HG03520 (cell line): ENCODE results near the gene CNTNAP3B.
"Not testable (repeated sequence)": the region's sequence is repeated elsewhere in the genome, so short reads cannot be mapped to it uniquely, and the experiment has no call there.

Source experiments
- ATAC-seq: cut with Tn5 transposase; IDR thresholded peaks from one replicate; pipeline ENCODE4 v1.9.1; 2021; ENCODE audit warnings: mild to moderate bottlenecking, moderate library complexity; ENCODE audit not compliant: unreplicated experiment

CNTNAP3B gene

GRCh38 chr9:42129073-42129729 lies at the start of gene CNTNAP3B:
Gene CNTNAP3B (minus strand): TSS chr9:42129426. CDS start chr9:42129094, 332 bp downstream.
- ATAC-seq = not testable (repeated sequence)

DNA sequence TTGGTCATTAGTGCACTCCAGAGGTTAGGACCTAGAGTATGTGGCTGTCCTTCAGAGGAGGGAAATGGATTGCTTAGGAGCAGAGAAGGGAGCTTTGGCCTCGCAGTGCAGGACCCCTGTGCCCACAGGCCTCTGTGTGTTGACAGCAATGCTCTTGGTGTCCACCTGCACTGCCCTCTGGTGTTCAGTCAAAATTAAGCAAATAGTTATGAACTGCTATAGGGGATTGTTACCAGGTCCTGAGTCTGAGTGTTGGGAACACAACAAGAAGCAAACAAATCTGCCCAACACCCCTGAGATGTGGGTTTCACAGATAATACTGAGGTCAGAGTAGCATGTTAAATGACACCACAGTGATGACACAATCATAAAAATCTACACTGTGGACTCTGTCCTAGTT lies 31.1 kb upstream of the CNTNAP3B start:
- not testable (repeated sequence) for ATAC-seq

DNA sequence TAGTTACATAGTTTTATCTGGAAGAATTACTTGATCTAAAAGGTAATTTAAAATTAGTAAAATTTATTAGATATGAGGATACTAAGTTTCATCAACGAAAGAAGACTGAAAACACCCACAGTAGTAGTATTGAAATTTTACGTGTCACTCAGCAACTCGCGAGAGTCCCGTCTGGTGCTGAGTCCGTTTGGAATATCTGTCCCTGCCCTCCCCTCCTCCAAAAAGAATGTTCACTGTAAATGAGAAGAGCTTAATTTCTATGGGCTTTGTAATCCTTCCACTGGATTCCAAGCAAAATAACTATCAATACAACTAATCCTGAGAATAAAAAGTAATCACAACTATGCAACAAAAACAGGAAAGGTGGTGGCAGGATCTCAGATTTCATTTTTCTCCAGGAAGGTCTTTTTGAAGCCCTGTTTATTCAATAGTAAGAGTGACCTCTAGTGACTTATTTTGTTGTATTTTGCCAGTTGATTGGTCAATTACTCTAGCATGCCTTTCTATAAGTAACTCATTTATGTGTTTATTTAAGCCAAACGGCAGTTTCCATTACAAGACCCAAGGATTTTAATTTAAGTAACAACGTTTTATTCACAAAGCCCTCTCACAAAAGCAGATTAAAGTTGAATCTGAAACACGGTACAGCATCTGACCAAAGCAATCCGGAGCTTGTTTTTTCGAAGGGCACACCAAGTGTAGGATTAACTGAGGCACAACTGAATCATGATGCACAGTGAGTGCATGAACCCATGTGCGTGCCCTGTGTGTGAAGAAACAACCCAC lies 2.0 kb downstream of the CNTNAP3B start:
- ATAC-seq = not testable (repeated sequence)

DNA sequence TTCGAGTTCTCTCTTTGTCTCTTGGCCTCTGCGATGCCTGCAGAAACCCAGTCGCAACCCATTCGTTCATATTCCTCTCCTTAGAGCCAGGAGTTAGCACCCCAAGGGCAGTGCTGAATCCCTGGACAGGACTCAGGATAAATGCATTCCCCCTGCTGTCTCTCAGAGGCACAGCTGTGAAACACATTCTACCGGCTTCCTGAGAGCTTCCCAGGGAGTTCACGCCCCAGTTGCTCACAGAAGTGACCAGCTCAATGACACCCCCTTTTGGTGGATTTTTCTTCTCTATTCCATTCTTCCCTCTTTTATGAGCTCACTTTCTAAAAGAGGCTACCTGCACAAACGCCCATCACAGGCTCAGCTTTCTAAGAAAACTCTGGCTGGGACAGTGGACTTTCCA lies 8.2 kb downstream of the CNTNAP3B start:
- not testable (repeated sequence) for ATAC-seq

GRCh38 chr9:42095929-42096328 lies 33.3 kb downstream of the CNTNAP3B start:
- not testable (repeated sequence) for ATAC-seq

DNA sequence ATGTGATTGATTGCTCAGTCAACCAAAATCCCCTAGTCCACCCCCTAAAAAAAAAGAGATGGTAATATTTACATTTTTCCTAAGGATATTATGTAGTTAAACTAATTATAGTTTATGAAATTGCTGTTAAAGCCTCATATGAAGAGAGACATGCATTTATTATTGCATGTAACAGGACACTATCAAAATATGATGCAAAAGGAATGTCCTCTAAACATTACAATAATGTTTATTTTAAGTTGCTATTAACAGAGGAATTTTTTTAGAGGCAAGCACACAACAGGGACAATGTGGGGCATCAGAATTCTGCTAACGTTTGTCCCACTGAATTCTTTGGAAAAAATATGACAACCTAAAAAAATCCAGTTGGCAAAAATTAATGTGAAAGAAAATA lies 44.7 kb downstream of the CNTNAP3B start:
- not testable (repeated sequence) for ATAC-seq

DNA sequence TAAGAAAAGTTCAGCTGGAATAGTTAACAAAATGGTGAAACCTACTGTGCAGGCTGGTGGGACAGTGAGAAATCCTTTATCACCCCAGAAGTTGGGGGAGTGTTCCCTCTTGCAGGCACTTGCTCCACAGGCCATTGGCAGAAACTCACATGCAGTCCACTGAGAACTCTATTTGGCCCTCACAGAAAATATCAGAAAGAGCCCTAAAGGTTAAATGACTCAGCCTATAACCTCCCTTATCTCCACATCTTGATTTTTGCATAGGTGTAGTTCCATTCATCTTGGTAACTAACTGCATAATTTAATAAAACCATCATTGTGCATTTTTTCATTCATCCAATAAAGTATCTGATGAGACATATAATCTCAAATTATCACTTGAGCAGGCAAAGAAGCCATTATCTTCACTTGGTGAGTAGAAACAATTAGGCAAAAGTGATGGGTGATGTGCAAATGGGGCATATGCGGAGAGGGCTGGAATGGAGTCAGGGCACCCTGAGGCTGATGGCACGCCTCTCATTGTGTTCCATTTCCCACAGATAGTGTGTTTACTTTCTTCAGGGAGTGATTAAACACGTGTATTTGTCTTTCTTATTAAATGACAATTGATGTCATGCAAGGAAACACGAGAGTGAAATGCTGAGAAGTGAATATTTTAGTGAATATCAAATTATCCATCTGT lies 45.2 kb downstream of the CNTNAP3B start:
- not testable (repeated sequence) for ATAC-seq

DNA sequence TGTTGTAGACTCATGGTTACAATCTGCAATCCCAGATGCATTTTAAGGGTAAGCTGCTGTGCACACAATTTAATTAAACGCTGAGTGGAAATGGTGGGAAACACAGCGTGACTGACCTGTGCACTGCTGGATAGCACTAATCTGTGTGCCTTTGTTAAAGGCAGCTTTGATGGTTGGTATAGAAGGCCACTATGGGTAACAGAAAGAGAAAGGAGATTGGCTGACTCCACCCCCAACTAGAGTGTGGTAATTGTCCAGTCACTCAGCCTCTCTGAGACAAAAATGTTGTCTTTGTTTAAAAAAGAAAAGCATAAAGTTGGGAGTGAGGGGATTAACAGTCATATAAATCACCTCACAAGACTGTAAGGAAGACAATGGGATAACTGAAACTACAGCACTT lies 48.9 kb downstream of the CNTNAP3B start:
- ATAC-seq = not testable (repeated sequence)

GRCh38 chr9:42074868-42075267 lies 54.4 kb downstream of the CNTNAP3B start:
- not testable (repeated sequence) for ATAC-seq

DNA sequence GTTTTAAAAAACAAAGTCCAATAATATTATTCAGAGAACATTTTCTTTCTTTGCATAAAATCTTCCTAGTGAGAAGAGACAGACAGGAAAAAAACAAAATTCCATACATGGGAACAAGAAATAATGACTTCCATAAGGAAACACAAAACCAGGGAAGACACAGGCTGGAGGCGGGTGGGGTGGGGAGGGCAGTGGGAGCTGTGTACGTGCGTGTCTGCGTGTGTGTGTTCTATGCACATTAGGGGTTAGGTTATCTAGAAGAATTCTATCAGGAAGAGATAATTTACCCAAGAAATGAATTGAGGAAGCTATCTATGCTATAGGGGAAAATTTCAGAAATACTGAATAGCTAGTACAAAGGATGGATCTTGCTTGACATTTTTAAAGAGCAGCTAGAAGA lies 58.2 kb downstream of the CNTNAP3B start:
- not testable (repeated sequence) for ATAC-seq

DNA sequence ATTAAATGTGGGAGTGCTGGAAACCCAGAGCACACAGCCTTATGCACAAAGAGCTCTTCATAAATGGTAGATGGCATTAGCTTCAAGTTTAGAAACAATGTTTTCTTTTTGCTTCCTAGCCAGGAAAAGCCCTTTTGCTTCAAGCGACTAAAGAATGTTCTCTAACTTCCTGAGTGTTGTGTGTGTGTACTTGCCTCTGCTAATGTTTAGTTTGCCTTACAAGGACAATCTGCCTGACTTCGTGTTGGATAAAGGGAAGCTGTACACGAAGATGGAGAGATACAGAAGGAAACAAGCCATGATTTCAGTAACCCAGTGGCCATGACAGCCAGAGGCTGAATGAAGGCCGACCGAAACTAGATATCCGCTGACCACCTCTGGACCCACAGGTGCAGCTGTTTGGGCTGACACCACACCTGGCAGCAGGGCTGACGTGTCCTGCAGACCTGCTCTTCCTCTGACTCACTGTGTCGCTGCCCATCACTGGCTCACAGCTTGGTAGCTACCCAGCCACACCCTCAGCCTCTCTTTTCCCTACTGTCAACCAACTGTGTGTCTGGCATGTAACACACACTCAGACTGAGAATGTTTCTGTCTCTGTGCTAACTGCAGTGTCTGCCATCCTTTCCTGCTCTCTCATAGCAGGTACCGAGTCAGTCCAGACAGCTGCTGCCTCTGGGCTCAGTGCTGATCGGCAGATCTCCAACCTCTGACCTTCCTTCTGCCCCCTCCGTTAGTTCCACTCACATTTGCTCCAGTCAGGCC lies 59.0 kb downstream of the CNTNAP3B start:
- ATAC-seq = not testable (repeated sequence)

- ATAC-seq = not testable (repeated sequence)
Measured at GRCh38 chr9:42053874-42054273, 75.4 kb downstream of the CNTNAP3B start.

DNA sequence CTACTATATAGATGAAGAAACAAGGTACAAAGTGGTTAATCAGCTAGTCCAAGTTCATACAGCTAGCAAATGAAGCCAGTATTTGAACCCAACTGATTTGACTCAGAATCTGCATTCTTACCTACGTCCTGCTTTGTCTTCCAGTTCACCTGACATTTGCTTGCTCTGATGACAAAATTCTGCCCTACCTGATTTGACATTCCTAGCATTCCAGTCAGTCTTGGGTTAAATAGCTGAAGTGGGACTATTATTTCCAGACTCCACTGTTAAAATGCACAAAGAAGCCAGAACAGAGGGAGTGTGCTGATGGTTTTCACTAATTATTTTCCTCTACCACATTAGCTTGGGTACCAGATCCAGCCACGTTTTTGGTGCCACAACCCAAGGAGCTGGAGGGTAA lies 78.5 kb downstream of the CNTNAP3B start:
- ATAC-seq = not testable (repeated sequence)

DNA sequence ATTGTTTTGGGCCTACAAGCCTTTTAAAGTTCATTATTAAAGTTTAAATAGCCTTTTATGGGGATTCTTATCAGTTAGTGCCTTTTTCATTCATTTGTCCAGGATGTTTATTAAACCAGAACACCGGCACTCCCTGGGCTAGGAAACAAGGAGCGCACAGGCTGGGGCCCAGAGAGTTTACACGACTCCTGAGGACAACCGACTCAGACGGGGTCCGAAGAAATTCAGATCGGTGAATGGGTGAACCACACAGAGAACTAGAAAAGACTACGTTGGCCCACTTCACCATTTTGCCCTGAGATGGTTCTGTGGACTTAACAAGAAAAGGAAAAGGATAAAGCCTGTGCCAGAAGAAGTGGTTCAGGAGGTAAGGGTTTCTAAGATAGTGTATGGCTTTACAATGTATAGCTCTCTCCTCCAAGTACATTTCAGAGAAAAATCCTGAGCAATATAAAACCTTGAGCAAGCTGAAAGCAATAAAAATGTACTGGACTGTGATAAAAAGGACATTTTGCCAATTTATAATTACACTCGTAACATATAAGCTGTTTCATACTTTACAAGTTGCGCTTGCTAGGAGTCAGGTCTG lies 84.7 kb downstream of the CNTNAP3B start:
- ATAC-seq = not testable (repeated sequence)

DNA sequence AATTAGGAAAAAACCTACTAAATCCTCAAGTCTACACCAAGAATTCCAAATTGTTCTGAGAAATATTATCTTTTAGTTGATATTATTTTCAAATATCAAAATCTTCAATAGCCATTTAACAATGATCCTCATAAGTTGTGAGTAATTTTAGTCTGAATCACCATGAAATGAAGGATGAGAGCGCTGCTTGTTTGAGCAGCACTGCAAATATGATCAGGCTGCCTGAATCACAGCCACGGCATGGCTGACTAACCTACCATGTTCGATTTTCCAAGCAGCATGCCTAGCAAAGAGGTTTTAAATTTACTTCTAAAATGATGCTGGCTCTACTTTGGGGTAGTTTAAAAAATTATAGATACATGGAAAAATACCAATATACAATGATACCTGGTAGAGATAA lies 95.7 kb downstream of the CNTNAP3B start:
- not testable (repeated sequence) for ATAC-seq

DNA sequence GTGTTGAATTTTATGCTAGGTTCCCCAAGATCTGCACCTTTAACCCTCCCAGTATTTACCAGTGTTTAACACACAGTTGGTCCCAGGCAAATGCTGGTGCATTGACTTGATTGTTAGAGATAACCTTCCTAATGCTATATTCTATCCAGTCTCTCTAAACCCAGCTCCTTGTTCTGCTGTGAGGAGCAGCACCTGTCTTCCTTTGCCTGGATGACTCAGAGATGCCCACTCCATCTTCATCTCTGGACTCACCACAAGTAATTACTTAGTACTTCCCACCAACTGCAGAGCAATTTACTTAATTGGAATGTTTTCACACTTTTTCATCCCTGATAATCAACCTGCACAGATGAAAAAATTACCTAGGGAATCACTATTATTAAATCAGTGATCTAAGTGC lies 108.6 kb downstream of the CNTNAP3B start:
- not testable (repeated sequence) for ATAC-seq

DNA sequence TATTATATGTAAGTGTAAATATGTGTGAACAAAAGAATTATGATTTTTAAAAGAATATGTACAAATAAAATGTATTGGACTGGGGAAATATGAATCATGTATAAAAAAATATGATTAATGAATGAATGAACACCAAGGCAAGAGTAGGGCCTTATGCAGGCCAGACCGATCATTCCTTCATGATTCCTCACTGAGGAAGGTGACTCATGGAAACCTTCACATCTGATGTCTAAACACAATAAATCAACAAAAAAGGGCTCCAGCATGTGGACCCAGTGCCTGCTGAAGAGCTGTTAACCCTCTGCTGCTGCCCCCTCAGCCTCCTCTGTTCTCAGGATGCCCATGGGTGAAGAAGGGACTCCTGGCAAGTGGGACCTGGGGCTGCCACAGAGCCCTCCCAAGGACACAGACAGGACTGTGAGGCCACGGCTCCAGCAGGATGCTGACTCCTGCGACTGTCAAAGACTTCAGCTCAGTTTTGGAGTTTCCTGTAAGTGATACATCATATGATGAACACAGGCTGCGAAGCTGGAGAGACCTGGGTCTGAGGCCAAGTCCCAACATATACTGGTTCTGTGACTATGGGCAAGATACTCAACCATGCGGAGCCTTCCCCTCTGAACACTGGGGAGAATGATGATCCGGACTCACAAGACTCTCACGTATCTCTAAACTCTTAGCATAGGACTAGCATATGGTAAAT lies 110.9 kb downstream of the CNTNAP3B start:
- ATAC-seq = not testable (repeated sequence)

- ATAC-seq = not testable (repeated sequence)
Measured at GRCh38 chr9:42014317-42014716, 114.9 kb downstream of the CNTNAP3B start.

DNA sequence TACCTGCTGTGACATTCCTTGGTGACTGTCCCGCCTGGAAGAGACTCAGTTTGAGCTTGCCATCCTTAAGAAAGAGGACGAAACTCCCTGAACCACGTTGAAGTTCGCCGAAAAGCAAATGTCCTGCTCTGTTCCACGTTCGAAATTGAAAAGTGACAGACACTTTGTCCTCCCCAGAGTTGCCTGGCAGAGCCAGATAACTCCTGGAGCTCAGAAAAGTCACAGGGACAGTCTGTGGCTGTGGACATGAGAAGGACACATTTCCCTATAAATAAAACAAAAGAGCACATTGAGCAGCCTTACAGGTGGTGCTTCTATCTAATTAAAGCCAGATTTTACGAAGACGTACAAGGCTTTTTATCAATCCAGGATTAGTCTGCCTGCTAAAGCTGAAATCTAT lies 137.6 kb downstream of the CNTNAP3B start:
- not testable (repeated sequence) for ATAC-seq

DNA sequence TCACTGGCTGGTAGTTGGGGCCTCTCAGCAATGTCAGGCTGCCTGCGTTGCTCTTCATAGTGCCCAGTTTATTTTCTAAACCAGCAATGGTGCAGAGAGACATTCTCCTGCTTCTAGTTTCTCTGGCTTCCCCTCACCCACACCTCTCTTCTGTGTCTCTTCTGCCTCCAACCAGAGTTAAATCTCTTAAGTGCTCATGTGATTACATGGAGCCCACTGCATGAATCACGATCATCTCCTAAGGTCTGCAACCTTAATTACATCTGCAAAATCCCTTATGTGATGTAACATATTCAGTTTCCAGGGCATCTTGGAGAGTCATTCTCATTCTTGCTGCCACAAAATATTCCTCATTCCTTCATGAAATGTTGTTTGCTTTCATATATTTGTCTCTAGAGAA lies 149.0 kb downstream of the CNTNAP3B start:
- not testable (repeated sequence) for ATAC-seq
